ENCODE data around the gene HOXA11. TPM values are rescaled to one million over a fixed set of nuclear protein-coding genes. Genes with fewer than 3 reads are reported as not detected.

The HOXA11 gene
- total RNA-seq, 1 experiment from 2014 or later = not detected

DNA sequence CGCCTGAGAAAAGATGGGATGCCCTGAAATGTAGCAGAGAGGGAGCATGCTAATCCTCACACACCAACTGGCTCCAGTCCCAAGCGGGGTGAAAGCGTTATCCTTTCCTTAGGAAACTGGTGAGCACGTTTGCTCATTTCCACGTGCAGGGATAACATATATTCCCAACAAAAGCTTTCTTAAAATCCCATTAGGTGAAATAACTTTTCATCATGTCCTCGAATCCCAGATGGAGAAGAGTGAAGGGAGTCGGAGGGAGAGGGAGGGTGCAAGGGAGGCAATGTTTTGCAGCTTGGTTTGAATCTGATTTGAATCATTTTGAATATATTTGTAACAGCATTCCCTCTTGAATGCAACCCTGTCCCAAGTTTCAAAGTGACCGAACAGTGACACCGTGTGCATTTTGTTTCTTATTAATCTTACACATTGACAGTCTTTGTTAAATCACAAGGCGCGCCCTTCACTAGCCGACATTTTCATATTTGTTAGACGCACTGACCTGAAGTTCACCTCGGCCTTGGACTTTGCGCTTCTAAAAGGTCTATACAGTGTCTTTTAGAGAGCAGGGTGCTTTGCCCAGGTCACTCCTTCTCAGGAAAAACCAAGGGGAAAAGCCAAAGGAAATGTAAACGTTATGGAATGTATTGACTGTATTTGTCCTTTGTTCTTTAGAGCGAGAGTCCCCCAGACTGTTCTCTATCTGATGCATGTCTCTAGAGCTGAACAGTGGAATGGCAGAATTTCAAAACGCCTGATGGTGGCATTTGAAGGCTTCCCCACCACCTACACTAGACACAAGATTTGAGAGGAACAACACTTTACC lies 51.4 kb downstream of the HOXA11 start:
- Histone ChIP-seq H3K79me2 (ENCODE audit: insufficient read depth, low read length) (no peaks in the 10 kb centered on the region), H3T11ph (ENCODE audit: low read length) (no peak overlapping the region), H2AK5ac (ENCODE audit: insufficient read length, low read length) (no peak overlapping the region), H3K23me2 (ENCODE audit: insufficient read length, low read depth, low read length, poor library complexity, severe bottlenecking) (no peaks in the 10 kb centered on the region), H3K27me3 (ENCODE audit: insufficient read depth, low read length) (peaks cover 95% of the 10 kb centered on the region), H3K4me2 (ENCODE audit: insufficient read depth, insufficient read length, low read length) (no peak overlapping the region), H2BK20ac (ENCODE audit: low read depth, low read length, poor library complexity, severe bottlenecking) (no peak overlapping the region), H3K4me1 (ENCODE audit: insufficient read depth, low read length) (no peaks in the 10 kb centered on the region), H2BK5ac (ENCODE audit: insufficient read length, low read length) (no peak overlapping the region), H3K14ac (ENCODE audit: insufficient read depth, low read length) (no peak overlapping the region), H3K18ac (ENCODE audit: insufficient read length, low read depth, low read length) (no peak overlapping the region), H3K9ac (ENCODE audit: extremely low read depth, insufficient read length, low read length) (no peak overlapping the region), H3K79me1 (ENCODE audit: insufficient read depth, low read depth, low read length, poor library complexity, severe bottlenecking) (no peaks in the 10 kb centered on the region), H4K20me1 (ENCODE audit: control insufficient read depth, insufficient read depth, insufficient read length) (peaks cover 3% of the 10 kb centered on the region), H3K23ac (ENCODE audit: insufficient read length, low read depth, low read length) (no peak overlapping the region), H2BK15ac (ENCODE audit: low read depth, low read length) (no peak overlapping the region), H2AFZ (ENCODE audit: low read length) (no peak overlapping the region), H3K9me3 (ENCODE audit: control insufficient read depth, low read depth, low read length) (no peaks in the 10 kb centered on the region), H2BK12ac (ENCODE audit: insufficient read length, low read depth, low read length) (no peak overlapping the region), H3K27ac (ENCODE audit: insufficient read length, low read depth, low read length) (no peak overlapping the region), H2BK120ac (ENCODE audit: low read depth, low read length, poor library complexity, severe bottlenecking) (no peak overlapping the region), H4K91ac (ENCODE audit: insufficient read length, low read depth, low read length) (no peak overlapping the region), H3K4ac (ENCODE audit: low read depth, low read length) (no peak overlapping the region), H4K5ac (ENCODE audit: insufficient read length, low read depth, low read length) (no peak overlapping the region), H4K8ac (replicated peaks; ENCODE audit: insufficient read length, low read depth, low read length) (no peak overlapping the region), H3K56ac (ENCODE audit: insufficient read length, low read depth, low read length) (no peak overlapping the region)
- no peak overlapping the region for H3K4me3 Mint-ChIP-seq
- H3K4me1 Mint-ChIP-seq = no peaks in the 10 kb centered on the region
- no peak for DNase-seq
- TF ChIP-seq CTCF (conservative IDR thresholded peaks at IDR 0.05) = no peak
- peaks cover 0 to 7% of the 10 kb centered on the region in 2 experiments; a peak in 3 of 5 replicates for H3K9me3 Mint-ChIP-seq
- H3K27ac Mint-ChIP-seq = no peak overlapping the region
- peaks cover 97% of the 10 kb centered on the region for H3K27me3 Mint-ChIP-seq (ENCODE audit: low read depth)
- no peaks in the 10 kb centered on the region for H3K36me3 Mint-ChIP-seq (ENCODE audit: insufficient read depth in 1 of 3, low read depth in 3 of 3)
- WGBS (ENCODE audit: extremely low coverage, insufficient read length, low lambda C conversion rate) = no CpG with 5 or more reads among the region's 18 CpGs

Measured in H9 (cell line).